Mucosa of descending colon (tissue), 3 donors: ENCODE results near the gene MFSD6. TPM values are rescaled to one million over a fixed set of nuclear protein-coding genes. Genes with fewer than 3 reads are reported as not detected.

ENCODE experiments used
- ATAC-seq: fragments of 200-7000 bp; cut with Tn5 transposase; one replicate; pipeline ENCODE4 v1.9.1; 2020; ENCODE audit warnings: mild to moderate bottlenecking, moderate library complexity
- DNase-seq, 3 donors: peaks; one replicate each; pipeline ENCODE4 v3.0.0-alpha.2; 2020
- H3K36me3 ChIP-seq: fragments of 200-600 bp; one replicate; pipeline ENCODE4 v1.8.0; 2021; ENCODE audit warnings: low read depth, mild to moderate bottlenecking
- H3K4me1 ChIP-seq: fragments of 200-600 bp; one replicate; pipeline ENCODE4 v1.8.0; 2021; ENCODE audit warnings: low read depth, mild to moderate bottlenecking
- H3K4me3 ChIP-seq: fragments of 200-600 bp; one replicate; pipeline ENCODE4 v1.8.0; 2021; ENCODE audit warnings: mild to moderate bottlenecking
- H3K9me3 ChIP-seq: fragments of 200-600 bp; one replicate; pipeline ENCODE4 v1.8.0; 2021; ENCODE audit warnings: mild to moderate bottlenecking
- intact Hi-C, 2 donors: fragments of 100-400 bp; cut with DNase I in 1 of 2; cut with micrococcal nuclease in 1 of 2; formaldehyde crosslinking; loops; one replicate each; pipeline versions ENCODE4 v1.11.0 to v1.11.1; 2022; cut with DNase I, micrococcal nuclease
- total RNA-seq, 3 donors: library from RNA; stranded (reverse); fragmentation: NEBNext Ultra II Directional in 2 of 3; extraction: Animal tissue kit (Norgen Biotek cat#: 25700) in 2 of 3; gene quantifications; one replicate each; pipeline versions ENCODE4 v1.2.1 to v1.2.4, GENCODE V29; 2021 to 2023
- TF ChIP-seq, protein P1 (sequence below): fragments of 200-600 bp; IDR thresholded peaks from one replicate; pipeline ENCODE4 v1.8.0; 2022; ENCODE audit warnings: antibody characterized with exemption, mild to moderate bottlenecking
- donor health status: DM: no; HTN: no; CAD: no; lungs with moderate emphysema.
- donor health status: DM: no; HTN: no; CAD: no.
- donor health status: DM: no; HTN: yes; CAD: no.

MFSD6 gene
- total RNA-seq, 3 donors from 2014 or later: 58.4 to 73.2 (median 64.1) TPM

DNA sequence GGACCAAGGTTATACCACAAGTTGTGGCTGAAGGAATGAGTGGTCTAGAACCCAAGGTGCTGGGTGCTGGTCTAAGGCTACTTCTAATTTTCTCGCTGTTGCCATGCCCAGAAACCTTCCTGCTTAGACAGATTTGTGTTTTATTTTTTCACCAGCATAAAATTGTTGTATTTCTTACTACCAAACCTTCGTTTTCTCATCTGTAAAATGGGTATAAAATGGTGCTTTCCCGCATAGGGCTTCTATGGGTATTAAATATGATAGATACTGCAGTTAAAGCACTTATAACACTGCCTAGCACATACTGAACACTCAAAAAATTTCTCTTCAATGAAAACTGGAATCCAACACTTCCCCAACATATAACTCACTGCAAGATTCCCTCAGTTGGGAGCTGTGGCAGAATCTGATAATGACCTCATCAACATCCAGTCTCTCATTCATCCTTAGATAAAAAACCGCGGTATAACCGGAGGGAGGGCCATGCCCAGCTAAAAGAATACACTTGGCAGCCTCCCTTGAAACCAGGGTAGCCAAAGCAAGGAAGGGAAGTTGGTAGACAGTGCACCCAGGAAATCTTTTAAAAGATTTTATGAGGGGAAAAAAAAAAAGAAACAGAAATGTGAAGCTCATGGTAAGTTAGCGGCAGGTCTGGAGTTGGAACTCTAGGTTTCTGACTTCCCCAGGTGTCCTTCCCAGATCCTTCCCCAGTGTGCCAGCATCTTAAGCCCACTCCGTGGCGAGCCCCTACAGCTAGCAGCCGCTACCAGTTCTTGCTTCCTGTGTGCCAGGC lies 125.2 kb downstream of the MFSD6 start:
- TF ChIP-seq, protein P1, sequence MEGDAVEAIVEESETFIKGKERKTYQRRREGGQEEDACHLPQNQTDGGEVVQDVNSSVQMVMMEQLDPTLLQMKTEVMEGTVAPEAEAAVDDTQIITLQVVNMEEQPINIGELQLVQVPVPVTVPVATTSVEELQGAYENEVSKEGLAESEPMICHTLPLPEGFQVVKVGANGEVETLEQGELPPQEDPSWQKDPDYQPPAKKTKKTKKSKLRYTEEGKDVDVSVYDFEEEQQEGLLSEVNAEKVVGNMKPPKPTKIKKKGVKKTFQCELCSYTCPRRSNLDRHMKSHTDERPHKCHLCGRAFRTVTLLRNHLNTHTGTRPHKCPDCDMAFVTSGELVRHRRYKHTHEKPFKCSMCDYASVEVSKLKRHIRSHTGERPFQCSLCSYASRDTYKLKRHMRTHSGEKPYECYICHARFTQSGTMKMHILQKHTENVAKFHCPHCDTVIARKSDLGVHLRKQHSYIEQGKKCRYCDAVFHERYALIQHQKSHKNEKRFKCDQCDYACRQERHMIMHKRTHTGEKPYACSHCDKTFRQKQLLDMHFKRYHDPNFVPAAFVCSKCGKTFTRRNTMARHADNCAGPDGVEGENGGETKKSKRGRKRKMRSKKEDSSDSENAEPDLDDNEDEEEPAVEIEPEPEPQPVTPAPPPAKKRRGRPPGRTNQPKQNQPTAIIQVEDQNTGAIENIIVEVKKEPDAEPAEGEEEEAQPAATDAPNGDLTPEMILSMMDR: no peak
- DNase-seq: peak in 2 of 3 donors; percentile 57 to 69
- H3K4me3 ChIP-seq: peak overlapping the region; percentile 76
- ATAC-seq: no peak
- no peaks in the 10 kb centered on the region for H3K4me1 ChIP-seq
- H3K36me3 ChIP-seq: no peaks in the 10 kb centered on the region
- no peaks in the 10 kb centered on the region for H3K9me3 ChIP-seq
- intact Hi-C loops: loop anchor here in 1 of 2 donors (10.0 kb wide), 1 partner anchor 111 kb away; the partner anchor contains the start of gene NAB1

DNA sequence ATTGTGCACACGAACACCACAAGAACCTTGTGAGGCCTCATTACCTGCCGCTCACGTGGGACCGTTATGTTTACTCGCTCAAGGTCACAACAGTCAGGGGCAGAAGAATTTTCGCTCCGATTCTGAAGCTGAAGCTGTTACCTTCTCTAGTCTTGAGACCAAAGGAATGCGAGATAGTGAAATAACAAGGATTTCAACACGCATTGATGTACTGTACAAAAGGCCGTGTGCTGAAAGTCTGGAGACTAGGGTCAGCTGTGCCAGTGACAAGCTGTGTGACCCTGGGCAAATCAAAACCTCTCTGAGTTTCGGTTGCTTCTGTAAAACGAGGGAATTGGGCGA lies 125.8 kb downstream of the MFSD6 start:
- intact Hi-C loops: loop anchor here in 1 of 2 donors (10.0 kb wide), 1 partner anchor 111 kb away; the partner anchor contains the start of gene NAB1
- Histone ChIP-seq H3K36me3 (no peaks in the 10 kb centered on the region), H3K9me3 (no peaks in the 10 kb centered on the region), H3K4me3 (peak overlapping the region; percentile 76), H3K4me1 (no peaks in the 10 kb centered on the region)
- TF ChIP-seq, protein P1: no peak
- DNase-seq (peak in 1 of 3 donors; percentile 46), ATAC-seq (peak; percentile 50)

DNA sequence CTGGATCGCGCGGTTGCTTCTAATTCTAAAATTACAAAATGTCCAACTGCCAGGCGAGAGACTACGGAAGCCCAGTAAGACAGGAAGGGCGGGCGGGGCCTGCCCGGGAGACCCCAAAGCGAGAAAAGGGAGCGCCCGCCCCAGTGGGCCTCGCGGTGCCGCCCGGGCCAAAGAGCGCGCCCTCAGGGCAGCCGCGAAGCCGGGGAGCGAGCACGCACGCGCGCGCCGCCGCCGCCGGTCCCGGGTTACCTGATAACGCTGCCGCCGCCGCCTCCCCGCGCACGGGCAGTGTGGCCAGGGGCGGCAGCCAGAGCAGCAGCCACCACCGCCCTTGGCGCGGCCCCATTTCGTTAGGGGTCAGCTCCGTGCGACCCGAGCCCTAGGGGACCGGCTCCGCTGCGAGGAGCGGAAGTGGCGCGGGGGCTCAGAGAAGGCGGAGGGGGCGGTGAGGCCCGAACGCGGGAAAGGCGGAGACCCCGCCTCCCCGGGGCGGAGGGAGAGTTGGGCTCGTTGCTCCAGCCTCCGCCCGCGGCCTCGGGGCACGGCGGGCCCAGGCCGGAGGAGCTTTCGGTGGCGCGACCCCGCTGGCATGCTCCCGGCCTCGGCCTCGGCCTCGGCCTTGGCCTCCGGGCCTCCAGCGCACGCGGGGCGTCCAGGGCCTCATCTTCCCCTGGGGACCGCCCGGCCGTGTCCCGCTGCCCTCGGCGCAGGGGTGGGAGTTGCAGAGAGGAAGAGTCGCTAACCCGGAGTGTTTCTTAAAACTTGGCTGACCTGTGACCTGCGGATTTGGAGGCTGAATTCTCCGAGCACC lies 126.4 kb downstream of the MFSD6 start, which contains the start of gene NEMP2:
Gene NEMP2 (minus strand): TSS at position 413 of the 811 bp plus-strand sequence. CDS start 67 bp downstream, at position 346.
- intact Hi-C loops: loop anchor here in 1 of 2 donors (10.0 kb wide), 1 partner anchor 110 kb away; the partner anchor contains the start of gene NAB1
- H3K9me3 ChIP-seq: peaks cover 3% of the 10 kb centered on the region
- DNase-seq (peak; percentile 86 to 90 (median 89)), ATAC-seq (peak; percentile 94)
- no peaks in the 10 kb centered on the region for H3K4me1 ChIP-seq
- no peaks in the 10 kb centered on the region for H3K36me3 ChIP-seq
- H3K4me3 ChIP-seq: peak within 1 kb of the TSS; percentile 76
- TF ChIP-seq, protein P1: no peak

DNA sequence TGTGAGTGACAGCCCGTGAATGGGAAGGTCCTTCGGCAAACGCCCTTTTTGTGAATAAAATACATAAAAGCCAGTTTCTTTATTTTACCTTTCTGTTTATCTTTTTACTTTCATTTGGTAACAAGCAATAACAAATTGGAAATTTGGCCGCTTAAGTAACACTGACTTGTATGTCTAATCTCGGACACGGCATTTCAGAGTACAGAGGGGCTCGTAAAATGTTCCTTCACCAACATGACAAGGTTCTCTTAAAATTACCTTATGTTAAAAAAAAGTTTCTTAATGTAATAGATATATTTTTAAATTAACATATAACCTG lies 126.9 kb downstream of the MFSD6 start:
- no peaks in the 10 kb centered on the region for H3K36me3 ChIP-seq
- intact Hi-C loops: loop anchor here in 1 of 2 donors (10.0 kb wide), 1 partner anchor 110 kb away; the partner anchor contains the start of gene NAB1
- DNase-seq (no peak), ATAC-seq (no peak)
- peaks cover 8% of the 10 kb centered on the region for H3K9me3 ChIP-seq
- no peaks in the 10 kb centered on the region for H3K4me1 ChIP-seq
- TF ChIP-seq, protein P1: no peak
- peak overlapping the region; percentile 76 for H3K4me3 ChIP-seq

DNA sequence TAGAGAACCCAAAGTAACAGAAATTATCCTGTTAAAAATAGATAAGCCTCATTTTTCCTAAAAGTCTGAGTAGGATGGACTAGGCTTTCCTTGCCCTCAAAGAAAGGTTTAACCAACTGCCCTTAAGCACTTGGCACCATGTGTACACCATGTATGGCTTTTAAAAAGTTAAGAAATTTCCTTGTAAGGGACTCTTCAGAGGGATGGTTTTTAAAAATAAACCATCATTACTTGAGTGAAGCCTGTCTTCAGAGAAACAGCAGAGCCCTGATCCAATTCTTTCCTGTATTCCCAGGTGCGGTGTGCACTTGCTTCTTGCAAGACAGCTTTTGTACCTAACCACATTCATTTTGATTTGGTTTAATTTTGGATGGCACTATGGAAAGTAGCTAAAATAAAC lies 127.4 kb downstream of the MFSD6 start:
- H3K4me1 ChIP-seq: no peaks in the 10 kb centered on the region
- DNase-seq (no peak), ATAC-seq (no peak)
- H3K9me3 ChIP-seq: peaks cover 13% of the 10 kb centered on the region
- peak overlapping the region; percentile 76 for H3K4me3 ChIP-seq
- TF ChIP-seq, protein P1: no peak
- intact Hi-C loops: loop anchor here in 1 of 2 donors (10.0 kb wide), 1 partner anchor 109 kb away; the partner anchor contains the start of gene NAB1
- no peaks in the 10 kb centered on the region for H3K36me3 ChIP-seq
